Osteoblast (primary cell): ENCODE data around the gene SLC26A2. TPM values are rescaled to one million over a fixed set of nuclear protein-coding genes. Genes with fewer than 3 reads are reported as not detected.

ENCODE experiments used
- DNase-seq: peaks from one replicate; pipeline ENCODE4 v3.0.0; 2011; ENCODE audit warnings: low spot score, mixed read lengths; ENCODE audit not compliant: insufficient read length; ENCODE audit errors: missing footprints
- H2AFZ ChIP-seq: 2 replicates; pipeline ENCODE4 v1.6.0; 2011; ENCODE audit warnings: mild to moderate bottlenecking, low read length
- H3K27ac ChIP-seq: 2 replicates; pipeline ENCODE4 v1.5.1; 2011; ENCODE audit warnings: mild to moderate bottlenecking, low read depth, low read length, moderate library complexity
- H3K27me3 ChIP-seq: 2 replicates; pipeline ENCODE4 v1.6.0; 2012; ENCODE audit warnings: mild to moderate bottlenecking, control low read depth, inconsistent platforms, low read length, moderate library complexity; ENCODE audit not compliant: insufficient read depth
- H3K36me3 ChIP-seq: 2 replicates; pipeline ENCODE4 v1.5.1; 2011; ENCODE audit warnings: mild to moderate bottlenecking, low read length, control low read depth, moderate library complexity; ENCODE audit not compliant: insufficient read depth
- H3K4me1 ChIP-seq: 2 replicates; pipeline ENCODE4 v1.5.1; 2011; ENCODE audit warnings: mild to moderate bottlenecking, low read length, control low read depth, moderate library complexity; ENCODE audit not compliant: insufficient read depth
- H3K4me2 ChIP-seq: 2 replicates; pipeline ENCODE4 v1.6.0; 2011; ENCODE audit warnings: mild to moderate bottlenecking, low read length; ENCODE audit not compliant: insufficient read depth
- H3K4me3 ChIP-seq: fragments of 200-600 bp; sonication (generic); 3 replicates; pipeline ENCODE4 v1.5.1; 2012; ENCODE audit warnings: mild to moderate bottlenecking, low read length, inconsistent platforms; ENCODE audit not compliant: insufficient read depth
- H3K79me2 ChIP-seq: 2 replicates; pipeline ENCODE4 v1.6.0; 2012; ENCODE audit warnings: mild to moderate bottlenecking, low read length, control low read depth, inconsistent platforms; ENCODE audit not compliant: insufficient read depth
- H3K9me3 ChIP-seq: 2 replicates; pipeline ENCODE4 v1.5.1; 2011; ENCODE audit warnings: low read depth, low read length, control low read depth
- H4K20me1 ChIP-seq: 2 replicates; pipeline ENCODE4 v1.6.0; 2012; ENCODE audit warnings: mild to moderate bottlenecking, low read length, control low read depth; ENCODE audit not compliant: insufficient read depth
- total RNA-seq: library from RNA; depleted of rRNA; stranded (reverse); fragments of >200 nt; gene quantifications from 2 replicates; pipeline ENCODE4 v1.2.3, GENCODE V29; 2012
- TF ChIP-seq, protein P1 (sequence below): IDR thresholded peaks from 2 replicates; pipeline ENCODE4 v1.5.1; 2011; ENCODE audit warnings: mild to moderate bottlenecking, low read depth, low read length, moderate library complexity; ENCODE audit errors: extremely low read depth

Gene SLC26A2
- total RNA-seq, 1 donor = 22.1 TPM

DNA sequence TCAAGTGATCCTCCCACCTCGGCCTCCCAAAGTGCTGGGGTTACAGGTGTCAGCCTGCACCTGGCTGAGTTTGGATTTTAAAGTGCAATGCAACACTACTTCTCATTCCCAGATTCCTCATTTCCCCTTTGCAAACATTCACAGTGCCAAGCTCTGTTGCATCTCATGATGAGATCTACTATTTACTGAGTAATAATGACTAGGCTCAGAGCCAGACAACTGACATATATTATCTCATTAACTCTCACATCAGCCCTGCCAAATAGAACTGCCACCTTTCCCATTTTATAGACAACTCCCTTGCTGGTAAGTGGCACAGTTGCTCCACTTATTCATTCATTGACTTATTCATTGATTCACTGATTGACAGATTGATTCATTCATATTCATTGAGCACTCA lies 22.9 kb upstream of the SLC26A2 start:
- Histone ChIP-seq H3K27me3 (no peaks in the 10 kb centered on the region), H3K79me2 (no peaks in the 10 kb centered on the region), H3K36me3 (no peaks in the 10 kb centered on the region), H3K4me3 (no peak overlapping the region), H3K4me1 (peaks cover 35% of the 10 kb centered on the region), H3K27ac (peak overlapping the region; percentile 79), H3K9me3 (no peaks in the 10 kb centered on the region), H4K20me1 (no peaks in the 10 kb centered on the region), H3K4me2 (no peak overlapping the region), H2AFZ (no peak overlapping the region)
- no peak for DNase-seq
- TF ChIP-seq, protein P1, sequence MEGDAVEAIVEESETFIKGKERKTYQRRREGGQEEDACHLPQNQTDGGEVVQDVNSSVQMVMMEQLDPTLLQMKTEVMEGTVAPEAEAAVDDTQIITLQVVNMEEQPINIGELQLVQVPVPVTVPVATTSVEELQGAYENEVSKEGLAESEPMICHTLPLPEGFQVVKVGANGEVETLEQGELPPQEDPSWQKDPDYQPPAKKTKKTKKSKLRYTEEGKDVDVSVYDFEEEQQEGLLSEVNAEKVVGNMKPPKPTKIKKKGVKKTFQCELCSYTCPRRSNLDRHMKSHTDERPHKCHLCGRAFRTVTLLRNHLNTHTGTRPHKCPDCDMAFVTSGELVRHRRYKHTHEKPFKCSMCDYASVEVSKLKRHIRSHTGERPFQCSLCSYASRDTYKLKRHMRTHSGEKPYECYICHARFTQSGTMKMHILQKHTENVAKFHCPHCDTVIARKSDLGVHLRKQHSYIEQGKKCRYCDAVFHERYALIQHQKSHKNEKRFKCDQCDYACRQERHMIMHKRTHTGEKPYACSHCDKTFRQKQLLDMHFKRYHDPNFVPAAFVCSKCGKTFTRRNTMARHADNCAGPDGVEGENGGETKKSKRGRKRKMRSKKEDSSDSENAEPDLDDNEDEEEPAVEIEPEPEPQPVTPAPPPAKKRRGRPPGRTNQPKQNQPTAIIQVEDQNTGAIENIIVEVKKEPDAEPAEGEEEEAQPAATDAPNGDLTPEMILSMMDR = no peak

- H4K20me1 ChIP-seq = no peaks in the 10 kb centered on the region
- H2AFZ ChIP-seq = no peak overlapping the region
- TF ChIP-seq, protein P1 = no peak
- H3K27ac ChIP-seq = peak overlapping the region; percentile 79
- H3K4me2 ChIP-seq = peak overlapping the region; percentile 30
- no peaks in the 10 kb centered on the region for H3K79me2 ChIP-seq
- peaks cover 35% of the 10 kb centered on the region for H3K4me1 ChIP-seq
- H3K36me3 ChIP-seq = no peaks in the 10 kb centered on the region
- no peak overlapping the region for H3K4me3 ChIP-seq
- H3K27me3 ChIP-seq = no peaks in the 10 kb centered on the region
- DNase-seq = no peak
- no peaks in the 10 kb centered on the region for H3K9me3 ChIP-seq
These were observed 22.3 kb upstream of the SLC26A2 start for GRCh38 chr5:149938279-149938678.

DNA sequence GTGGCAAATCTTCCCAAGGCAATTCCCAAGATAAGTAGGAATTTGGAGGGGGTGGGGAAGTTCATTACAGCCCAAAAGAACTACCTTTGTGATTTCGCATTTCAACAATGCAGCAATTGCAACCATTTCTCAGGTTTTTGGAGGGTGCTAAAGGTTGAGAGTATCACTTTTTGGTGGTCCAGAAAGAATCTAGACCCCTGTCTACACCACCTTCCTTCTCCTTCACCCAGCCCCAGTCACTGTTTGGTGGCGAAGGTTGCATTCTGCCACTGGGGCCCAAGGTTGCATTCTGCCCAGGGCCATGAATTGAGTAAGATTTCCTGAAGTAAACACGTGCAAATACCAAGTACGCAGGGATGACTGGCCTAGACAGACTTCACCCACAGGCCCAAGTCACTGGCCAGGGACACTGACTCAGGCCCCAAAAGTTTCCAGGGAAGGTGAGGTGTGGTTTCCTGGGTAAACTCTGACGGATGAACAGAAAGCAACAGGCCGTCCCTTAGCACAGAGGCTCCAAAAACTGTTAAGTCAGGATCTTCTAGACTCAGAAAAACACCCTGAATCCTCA lies 21.7 kb upstream of the SLC26A2 start:
- H3K4me1 ChIP-seq = peaks cover 35% of the 10 kb centered on the region
- H3K4me3 ChIP-seq = peak overlapping the region; percentile 5
- peak; percentile 83 for DNase-seq
- peak overlapping the region; percentile 47 for H3K4me2 ChIP-seq
- no peaks in the 10 kb centered on the region for H3K27me3 ChIP-seq
- H3K9me3 ChIP-seq = no peaks in the 10 kb centered on the region
- no peaks in the 10 kb centered on the region for H3K79me2 ChIP-seq
- H3K27ac ChIP-seq = peak overlapping the region; percentile 79
- TF ChIP-seq, protein P1 = no peak
- no peaks in the 10 kb centered on the region for H4K20me1 ChIP-seq
- H2AFZ ChIP-seq = peak overlapping the region; percentile 13
- H3K36me3 ChIP-seq = no peaks in the 10 kb centered on the region

GRCh38 chr5:149939546-149939945 lies 21.0 kb upstream of the SLC26A2 start:
- H3K4me2 ChIP-seq = peak overlapping the region; percentile 47
- TF ChIP-seq, protein P1 = no peak
- H3K4me1 ChIP-seq = peaks cover 35% of the 10 kb centered on the region
- H3K27ac ChIP-seq = peak overlapping the region; percentile 79
- DNase-seq = no peak
- no peaks in the 10 kb centered on the region for H3K27me3 ChIP-seq
- H2AFZ ChIP-seq = no peak overlapping the region
- no peak overlapping the region for H3K4me3 ChIP-seq
- H3K36me3 ChIP-seq = no peaks in the 10 kb centered on the region
- H3K9me3 ChIP-seq = no peaks in the 10 kb centered on the region
- H3K79me2 ChIP-seq = no peaks in the 10 kb centered on the region
- no peaks in the 10 kb centered on the region for H4K20me1 ChIP-seq
